K562 (cell line): ENCODE measurements around the gene CTNS. TPM values are rescaled to one million over a fixed set of nuclear protein-coding genes. Genes with fewer than 3 reads are reported as not detected.
A peak's percentile ranks its signal among the peaks of the same experiment; 100 is the strongest.

Experiments used
- CC2D1A ChIP-seq: fragments of 450-650 bp; IDR thresholded peaks from 2 replicates; pipeline ENCODE4 v1.6.1; 2017; ENCODE audit warnings: mild to moderate bottlenecking
- CEBPZ ChIP-seq: fragments of 150-350 bp; IDR thresholded peaks from 2 replicates; pipeline ENCODE4 v1.6.1; 2014; ENCODE audit warnings: low read depth, mild to moderate bottlenecking, low read length, borderline replicate concordance
- DACH1 ChIP-seq: fragments of 450-650 bp; IDR thresholded peaks from 2 replicates; pipeline ENCODE4 v1.6.1; 2018; ENCODE audit not compliant: partially characterized antibody
- FOXP1 ChIP-seq: sonication (generic); formaldehyde crosslinking; IDR thresholded peaks from 2 replicates; pipeline ENCODE4 v1.8.0; 2022; ENCODE audit warnings: mild to moderate bottlenecking, missing genetic modification reagents
- GATA2 ChIP-seq: sonication (generic); formaldehyde crosslinking; IDR thresholded peaks from 2 replicates; pipeline ENCODE4 v1.4.0; 2020; ENCODE audit warnings: mild to moderate bottlenecking, missing genetic modification reagents
- HCFC1 ChIP-seq: IDR thresholded peaks from 2 replicates; pipeline ENCODE4 v1.6.1; 2012; ENCODE audit warnings: low read depth, low read length, improper control_type of control experiment
- NELFE ChIP-seq: IDR thresholded peaks from 2 replicates; pipeline ENCODE4 v1.6.1; 2011; ENCODE audit warnings: mild to moderate bottlenecking; ENCODE audit not compliant: insufficient read depth, insufficient read length
- NFYB ChIP-seq: IDR thresholded peaks from 2 replicates; pipeline ENCODE4 v1.6.1; 2011; ENCODE audit warnings: mild to moderate bottlenecking, moderate library complexity; ENCODE audit not compliant: insufficient read length; ENCODE audit errors: extremely low read depth
- NR3C1 ChIP-seq: sonication (generic); formaldehyde crosslinking; IDR thresholded peaks from 2 replicates; pipeline ENCODE4 v1.8.1; 2022; ENCODE audit warnings: missing genetic modification reagents
- POLR2AphosphoS2 ChIP-seq: IDR thresholded peaks from 2 replicates; pipeline ENCODE4 v1.6.1; 2012; ENCODE audit warnings: low read length, improper control_type of control experiment
- PTTG1 ChIP-seq: fragments of 450-650 bp; IDR thresholded peaks from 2 replicates; pipeline ENCODE4 v1.6.1; 2016; ENCODE audit warnings: low read depth, mild to moderate bottlenecking, missing genetic modification characterization, missing compliant biosample characterization
- SMAD1 ChIP-seq: fragments of 150-350 bp; IDR thresholded peaks from 2 replicates; pipeline ENCODE4 v1.6.1; 2014; ENCODE audit warnings: low read length, low read depth; ENCODE audit not compliant: partially characterized antibody
- TAL1 ChIP-seq: fragments of 450-650 bp; IDR thresholded peaks from 2 replicates; pipeline ENCODE4 v1.6.1; 2016; ENCODE audit warnings: mild to moderate bottlenecking
- TSC22D4 ChIP-seq: fragments of 450-650 bp; IDR thresholded peaks from 2 replicates; pipeline ENCODE4 v1.6.1; 2016; ENCODE audit warnings: missing genetic modification characterization, missing biosample characterization, control low read depth
- ZKSCAN3 ChIP-seq: fragments of 250-450 bp; sonication (Bioruptor Pico); IDR thresholded peaks from 2 replicates; pipeline ENCODE4 v1.4.0; 2020
- ZNF143 ChIP-seq: sonication (generic); formaldehyde crosslinking; IDR thresholded peaks from 2 replicates; pipeline ENCODE4 v1.9.0; 2022; ENCODE audit warnings: mild to moderate bottlenecking, missing genetic modification reagents
- ZNF347 ChIP-seq: fragments of 450-650 bp; formaldehyde crosslinking; IDR thresholded peaks from 2 replicates; pipeline ENCODE4 v1.4.0; 2020; ENCODE audit warnings: low read depth, mild to moderate bottlenecking, moderate library complexity
- ZNF561 ChIP-seq: fragments of 450-650 bp; formaldehyde crosslinking; conservative IDR thresholded peaks from 2 replicates; pipeline ENCODE4 v1.4.0; 2020; ENCODE audit warnings: mild to moderate bottlenecking, moderate library complexity
- ZNF830 ChIP-seq: fragments of 250-450 bp; sonication (Bioruptor Pico); IDR thresholded peaks from 2 replicates; pipeline ENCODE4 v1.5.0; 2021; ENCODE audit warnings: mild to moderate bottlenecking
- polyA plus RNA-seq, 8 experiments: library from polyadenylated mRNA; depleted of rRNA in 4 of 8; stranded (reverse) in 5 of 8; unstranded in 3 of 8; fragments of >200 nt; fragmentation: Nextera tagmentation in 2 of 8; fragmentation: Illumina TruSeq in 1 of 8; extraction: Ambion mirVana in 2 of 8; extraction: Trizol in 1 of 8; gene quantifications; 2 replicates each; pipeline versions ENCODE4 v1.2.1 to v1.2.3, GENCODE V29; 2011 to 2014; ENCODE audit warnings: inconsistent platforms in 1 of 8, missing spikeins in 1 of 8
- total RNA-seq, 7 experiments: library from RNA; depleted of rRNA in 6 of 7; stranded (reverse); fragments of >200 nt in 6 of 7; fragmentation: Illumina TruSeq in 2 of 7; extraction: Trizol in 2 of 7; gene quantifications; 2 replicates each; pipeline versions ENCODE4 v1.2.1 to v1.2.3, GENCODE V29; 2011 to 2021; ENCODE audit warnings: low replicate concordance in 1 of 7
- TF ChIP-seq, protein P1 (sequence below): fragments of 250-450 bp; sonication (Bioruptor Pico); IDR thresholded peaks from 2 replicates; pipeline ENCODE4 v1.4.0; 2020; ENCODE audit warnings: mild to moderate bottlenecking
- TF ChIP-seq, protein P2 (sequence below): fragments of 450-650 bp; IDR thresholded peaks from 2 replicates; pipeline ENCODE4 v1.6.1; 2014; ENCODE audit warnings: low read depth, mild to moderate bottlenecking, moderate library complexity, borderline replicate concordance
- TF ChIP-seq, protein P3 (sequence below): fragments of 450-650 bp; IDR thresholded peaks from 2 replicates; pipeline ENCODE4 v1.6.1; 2016; ENCODE audit warnings: borderline replicate concordance

CTNS gene
- total and polyA plus RNA-seq, 9 of the 15 experiments (the other 6 are each of a cell fraction or from before 2014, with no cell fraction given): 0.66 to 8.4 (median 4.9) TPM

- TF ChIP-seq ZNF561 (CRISPR knock-in tag) (no peak), NFYB (no peak), PTTG1 (tag) (no peak), ZNF347 (no peak), TSC22D4 (no peak), ZKSCAN3 (CRISPR knock-in tag) (no peak), CEBPZ (no peak), SMAD1 (no peak), FOXP1 (no peak), NR3C1 (no peak), ZNF143 (CRISPR knock-in tag) (no peak), NELFE (no peak), CC2D1A (no peak), DACH1 (peak; percentile 77), ZNF830 (CRISPR knock-in tag) (no peak), POLR2AphosphoS2 (no peak), TAL1 (peak; percentile 57; the same call in 1 of the 2 replicates), GATA2 (CRISPR knock-in tag) (peak; percentile 79), HCFC1 (no peak)
- TF ChIP-seq, protein P1, sequence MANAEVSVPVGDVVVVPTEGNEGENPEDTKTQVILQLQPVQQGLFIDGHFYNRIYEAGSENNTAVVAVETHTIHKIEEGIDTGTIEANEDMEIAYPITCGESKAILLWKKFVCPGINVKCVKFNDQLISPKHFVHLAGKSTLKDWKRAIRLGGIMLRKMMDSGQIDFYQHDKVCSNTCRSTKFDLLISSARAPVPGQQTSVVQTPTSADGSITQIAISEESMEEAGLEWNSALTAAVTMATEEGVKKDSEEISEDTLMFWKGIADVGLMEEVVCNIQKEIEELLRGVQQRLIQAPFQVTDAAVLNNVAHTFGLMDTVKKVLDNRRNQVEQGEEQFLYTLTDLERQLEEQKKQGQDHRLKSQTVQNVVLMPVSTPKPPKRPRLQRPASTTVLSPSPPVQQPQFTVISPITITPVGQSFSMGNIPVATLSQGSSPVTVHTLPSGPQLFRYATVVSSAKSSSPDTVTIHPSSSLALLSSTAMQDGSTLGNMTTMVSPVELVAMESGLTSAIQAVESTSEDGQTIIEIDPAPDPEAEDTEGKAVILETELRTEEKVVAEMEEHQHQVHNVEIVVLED: no peak
- TF ChIP-seq, protein P2, sequence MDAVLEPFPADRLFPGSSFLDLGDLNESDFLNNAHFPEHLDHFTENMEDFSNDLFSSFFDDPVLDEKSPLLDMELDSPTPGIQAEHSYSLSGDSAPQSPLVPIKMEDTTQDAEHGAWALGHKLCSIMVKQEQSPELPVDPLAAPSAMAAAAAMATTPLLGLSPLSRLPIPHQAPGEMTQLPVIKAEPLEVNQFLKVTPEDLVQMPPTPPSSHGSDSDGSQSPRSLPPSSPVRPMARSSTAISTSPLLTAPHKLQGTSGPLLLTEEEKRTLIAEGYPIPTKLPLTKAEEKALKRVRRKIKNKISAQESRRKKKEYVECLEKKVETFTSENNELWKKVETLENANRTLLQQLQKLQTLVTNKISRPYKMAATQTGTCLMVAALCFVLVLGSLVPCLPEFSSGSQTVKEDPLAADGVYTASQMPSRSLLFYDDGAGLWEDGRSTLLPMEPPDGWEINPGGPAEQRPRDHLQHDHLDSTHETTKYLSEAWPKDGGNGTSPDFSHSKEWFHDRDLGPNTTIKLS: peak; percentile 82; the same call in 1 of the 2 replicates
- TF ChIP-seq, protein P3, sequence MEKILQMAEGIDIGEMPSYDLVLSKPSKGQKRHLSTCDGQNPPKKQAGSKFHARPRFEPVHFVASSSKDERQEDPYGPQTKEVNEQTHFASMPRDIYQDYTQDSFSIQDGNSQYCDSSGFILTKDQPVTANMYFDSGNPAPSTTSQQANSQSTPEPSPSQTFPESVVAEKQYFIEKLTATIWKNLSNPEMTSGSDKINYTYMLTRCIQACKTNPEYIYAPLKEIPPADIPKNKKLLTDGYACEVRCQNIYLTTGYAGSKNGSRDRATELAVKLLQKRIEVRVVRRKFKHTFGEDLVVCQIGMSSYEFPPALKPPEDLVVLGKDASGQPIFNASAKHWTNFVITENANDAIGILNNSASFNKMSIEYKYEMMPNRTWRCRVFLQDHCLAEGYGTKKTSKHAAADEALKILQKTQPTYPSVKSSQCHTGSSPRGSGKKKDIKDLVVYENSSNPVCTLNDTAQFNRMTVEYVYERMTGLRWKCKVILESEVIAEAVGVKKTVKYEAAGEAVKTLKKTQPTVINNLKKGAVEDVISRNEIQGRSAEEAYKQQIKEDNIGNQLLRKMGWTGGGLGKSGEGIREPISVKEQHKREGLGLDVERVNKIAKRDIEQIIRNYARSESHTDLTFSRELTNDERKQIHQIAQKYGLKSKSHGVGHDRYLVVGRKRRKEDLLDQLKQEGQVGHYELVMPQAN: peak; percentile 56; the same call in 1 of the 2 replicates
Measured at GRCh38 chr17:3639981-3640596, 3.5 kb downstream of the CTNS start (continued).
